Dendritic cell treated with granulocyte-macrophage colony-stimulating factor and Interleukin-4, amounts not matched to agents 40 ng/mL and 50 ng/mL, for 4 days (primary cell): ENCODE measurements around the gene GPI.

ENCODE experiments used
- H3K27ac Mint-ChIP-seq: one replicate; pipeline ENCODE4 v1.8.0; 2022; ENCODE audit warnings: mild to moderate bottlenecking, mixed read lengths
- H3K27me3 Mint-ChIP-seq: one replicate; pipeline ENCODE4 v1.8.0; 2022; ENCODE audit warnings: mild to moderate bottlenecking, mixed read lengths
- H3K36me3 Mint-ChIP-seq: one replicate; pipeline ENCODE4 v1.8.0; 2022; ENCODE audit warnings: low read depth, mixed read lengths
- H3K4me1 Mint-ChIP-seq: one replicate; pipeline ENCODE4 v1.8.0; 2022; ENCODE audit warnings: low read depth, mixed read lengths
- H3K4me3 Mint-ChIP-seq: one replicate; pipeline ENCODE4 v1.8.0; 2022; ENCODE audit warnings: mild to moderate bottlenecking, moderate library complexity, mixed read lengths
- H3K9me3 Mint-ChIP-seq: one replicate; pipeline ENCODE4 v1.8.0; 2022; ENCODE audit warnings: mixed read lengths
- intact Hi-C: fragments of 100-400 bp; cut with micrococcal nuclease; formaldehyde crosslinking; loops from one replicate; pipeline ENCODE4 v1.15.0; 2022

Gene GPI

DNA sequence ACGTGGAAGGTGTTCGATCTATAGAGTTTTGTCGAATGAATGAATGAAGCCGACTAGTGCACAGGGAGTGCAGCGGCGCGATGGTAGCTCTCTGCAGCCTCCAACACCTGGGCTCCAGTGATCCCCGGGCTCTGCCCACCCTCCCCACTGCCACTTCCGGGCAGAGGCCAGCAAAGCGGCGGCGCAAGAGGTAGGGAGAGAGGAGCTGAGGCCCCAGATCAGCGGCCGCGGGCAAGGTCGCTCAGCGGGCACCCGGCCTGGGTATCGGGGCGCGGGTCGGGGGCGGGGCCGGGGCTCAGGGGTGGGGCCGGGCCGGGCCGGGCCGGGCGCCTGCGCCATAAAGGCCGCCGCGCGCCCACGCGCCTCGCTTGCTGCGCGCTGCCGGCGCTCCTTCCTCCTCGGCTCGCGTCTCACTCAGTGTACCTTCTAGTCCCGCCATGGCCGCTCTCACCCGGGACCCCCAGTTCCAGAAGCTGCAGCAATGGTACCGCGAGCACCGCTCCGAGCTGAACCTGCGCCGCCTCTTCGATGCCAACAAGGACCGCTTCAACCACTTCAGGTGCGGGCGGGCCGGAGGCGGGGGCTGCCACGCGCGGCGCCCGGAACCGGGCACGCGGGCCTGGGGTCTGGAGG lies at the start of gene GPI:
Gene GPI, plus strand, starts transcription at position 367 of the 633 bp plus-strand sequence. Its CDS starts 71 bp downstream, at position 438.
- no peaks in the 10 kb centered on the region for H3K9me3 Mint-ChIP-seq
- no peaks in the 10 kb centered on the region for H3K36me3 Mint-ChIP-seq
- peaks cover 52% of the 10 kb centered on the region for H3K4me1 Mint-ChIP-seq
- no peaks in the 10 kb centered on the region for H3K27me3 Mint-ChIP-seq
- peak within 1 kb of the TSS; percentile 95 for H3K4me3 Mint-ChIP-seq
- intact Hi-C loops = loop anchor here (5.0 kb wide), 1 partner anchor 62 kb away; the partner anchor contains the start of gene UBA2
- H3K27ac Mint-ChIP-seq = peak within 1 kb of the TSS; percentile 76

DNA sequence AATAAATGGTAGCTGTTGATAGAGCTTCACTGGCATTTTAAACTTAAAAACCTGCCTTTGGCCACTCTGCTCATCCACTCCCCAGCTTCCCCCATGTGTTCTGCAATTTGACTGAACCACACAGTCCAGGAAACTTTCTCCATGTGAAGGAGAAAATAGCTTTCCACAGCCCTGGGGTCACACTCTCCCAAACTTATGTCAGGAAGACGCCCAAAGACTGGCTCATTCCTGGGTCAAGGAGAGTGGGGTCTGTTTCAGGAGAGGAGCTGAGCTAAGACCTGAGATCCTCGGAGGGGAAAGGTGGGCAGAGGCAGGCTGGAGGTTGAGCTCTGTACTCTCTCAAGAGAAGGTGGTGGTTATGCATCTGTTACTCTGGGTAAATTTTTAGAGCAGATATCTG lies 48.7 kb upstream of the GPI start:
- peaks cover 23% of the 10 kb centered on the region for H3K4me1 Mint-ChIP-seq
- intact Hi-C loops = no loop called here
- peaks cover 10% of the 10 kb centered on the region for H3K36me3 Mint-ChIP-seq
- H3K9me3 Mint-ChIP-seq = no peaks in the 10 kb centered on the region
- H3K27me3 Mint-ChIP-seq = peaks cover 6% of the 10 kb centered on the region
- no peak overlapping the region for H3K27ac Mint-ChIP-seq
- no peak overlapping the region for H3K4me3 Mint-ChIP-seq

DNA sequence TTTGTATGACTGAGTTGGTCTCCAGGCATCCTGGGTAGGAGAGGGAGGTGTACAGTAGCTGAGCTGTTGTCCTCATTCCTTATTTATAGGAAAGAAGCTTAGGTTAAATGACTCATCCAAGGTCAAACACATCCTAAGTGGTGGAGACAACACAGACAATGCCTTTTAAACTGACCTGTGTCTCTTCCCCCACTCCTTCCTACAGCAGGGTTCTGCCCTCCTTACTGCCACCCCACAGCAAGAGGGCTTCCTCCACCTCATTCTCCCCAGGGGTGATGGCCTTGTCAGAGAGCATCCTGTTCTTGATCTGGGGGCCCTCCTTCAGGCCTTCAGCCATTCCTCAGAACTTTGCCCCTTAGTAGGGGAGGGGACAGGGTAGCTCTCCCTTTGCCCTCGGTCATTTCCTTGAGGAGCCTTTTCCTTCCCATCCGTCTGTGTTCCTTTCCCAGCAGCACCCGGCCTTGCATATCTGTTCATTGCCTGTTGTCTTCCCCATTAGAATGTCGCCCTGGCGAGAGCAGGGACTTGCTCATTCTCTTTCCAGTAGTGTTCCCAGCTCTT lies 48.2 kb upstream of the GPI start:
- H3K4me1 Mint-ChIP-seq = peaks cover 23% of the 10 kb centered on the region

DNA sequence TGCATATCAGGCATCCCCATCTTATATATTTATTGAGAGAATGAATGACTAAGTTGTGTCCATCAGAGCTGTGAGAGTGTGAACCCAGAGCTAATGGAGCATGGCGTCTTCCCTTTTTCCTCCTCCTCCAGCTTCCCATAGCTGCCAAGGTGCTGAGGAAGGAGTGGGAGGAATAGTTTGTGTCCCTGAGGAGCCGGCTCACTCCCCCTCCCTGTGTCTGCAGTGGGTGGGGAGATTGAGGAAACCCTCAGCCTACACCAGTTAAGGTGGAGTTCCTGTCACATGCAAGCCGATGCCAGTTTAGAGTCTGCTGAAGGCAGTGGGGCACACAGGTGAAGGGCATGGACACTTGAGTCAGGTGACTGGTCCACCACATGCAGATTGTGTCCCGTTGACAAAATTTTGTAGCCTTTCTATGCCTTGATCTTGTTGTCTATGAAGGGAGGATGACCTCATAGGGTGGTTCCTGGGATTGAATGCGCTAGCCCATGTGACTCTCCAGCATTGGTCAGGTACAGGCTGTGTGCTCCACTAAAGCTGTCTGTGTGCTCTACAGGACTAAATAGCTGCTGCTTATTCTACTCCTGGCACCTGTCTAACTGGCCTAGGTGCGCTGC lies 47.6 kb upstream of the GPI start:
- H3K36me3 Mint-ChIP-seq = peaks cover 10% of the 10 kb centered on the region
- H3K4me1 Mint-ChIP-seq = peaks cover 23% of the 10 kb centered on the region
- H3K4me3 Mint-ChIP-seq = no peak overlapping the region
- intact Hi-C loops = no loop called here
- peaks cover 6% of the 10 kb centered on the region for H3K27me3 Mint-ChIP-seq
- no peak overlapping the region for H3K27ac Mint-ChIP-seq
- H3K9me3 Mint-ChIP-seq = no peaks in the 10 kb centered on the region

More for the DNA sequence above, 48.2 kb upstream of the GPI start:
- intact Hi-C loops = no loop called here
- no peak overlapping the region for H3K4me3 Mint-ChIP-seq
- H3K27ac Mint-ChIP-seq = no peak overlapping the region
- H3K36me3 Mint-ChIP-seq = peaks cover 10% of the 10 kb centered on the region
- no peaks in the 10 kb centered on the region for H3K9me3 Mint-ChIP-seq
- H3K27me3 Mint-ChIP-seq = peaks cover 6% of the 10 kb centered on the region

DNA sequence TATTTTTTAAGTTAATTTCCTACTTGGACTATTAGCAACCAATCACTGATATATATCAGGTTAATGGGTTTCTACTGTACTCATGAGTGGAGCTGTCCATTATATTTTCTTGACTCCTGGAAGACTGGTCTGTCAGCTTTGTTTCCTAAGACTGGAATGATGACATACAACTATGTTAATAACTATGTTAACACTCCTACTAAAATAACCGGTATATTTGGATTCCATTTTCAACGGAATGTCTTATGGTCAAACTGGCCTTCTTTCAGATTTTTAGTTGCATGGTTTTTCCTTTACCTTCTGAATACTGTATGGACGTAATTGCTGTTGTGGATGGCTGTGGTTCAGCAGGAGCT lies 45.8 kb upstream of the GPI start:
- Mint-ChIP-seq H3K36me3 (peaks cover 20% of the 10 kb centered on the region), H3K9me3 (no peaks in the 10 kb centered on the region), H3K27ac (no peak overlapping the region), H3K27me3 (peaks cover 4% of the 10 kb centered on the region), H3K4me3 (no peak overlapping the region), H3K4me1 (peaks cover 19% of the 10 kb centered on the region)
- intact Hi-C loops = no loop called here

DNA sequence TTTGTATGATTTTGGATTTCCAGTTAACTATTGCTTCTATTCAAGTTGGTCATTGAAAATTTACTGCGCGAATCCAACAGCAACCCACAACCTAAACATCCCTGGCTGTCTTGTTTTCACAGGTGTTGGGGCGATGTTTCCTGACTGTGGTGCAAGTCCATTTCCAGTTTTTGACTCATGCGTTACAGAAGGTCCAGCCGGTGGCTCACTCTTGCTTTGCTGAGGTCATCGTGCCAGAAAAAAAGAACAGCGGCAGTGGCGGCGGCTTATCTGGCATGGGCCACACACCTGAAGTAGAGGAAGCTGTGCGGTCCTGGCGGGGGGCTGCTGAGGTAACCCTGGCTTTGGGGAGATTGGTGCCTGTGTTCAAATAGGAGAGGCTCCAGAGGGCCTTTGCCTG lies 45.2 kb upstream of the GPI start:
- H3K4me1 Mint-ChIP-seq = peaks cover 16% of the 10 kb centered on the region
- intact Hi-C loops = no loop called here
- no peak overlapping the region for H3K27ac Mint-ChIP-seq
- peaks cover 4% of the 10 kb centered on the region for H3K27me3 Mint-ChIP-seq
- H3K4me3 Mint-ChIP-seq = no peak overlapping the region
- H3K36me3 Mint-ChIP-seq = peaks cover 21% of the 10 kb centered on the region
- no peaks in the 10 kb centered on the region for H3K9me3 Mint-ChIP-seq

DNA sequence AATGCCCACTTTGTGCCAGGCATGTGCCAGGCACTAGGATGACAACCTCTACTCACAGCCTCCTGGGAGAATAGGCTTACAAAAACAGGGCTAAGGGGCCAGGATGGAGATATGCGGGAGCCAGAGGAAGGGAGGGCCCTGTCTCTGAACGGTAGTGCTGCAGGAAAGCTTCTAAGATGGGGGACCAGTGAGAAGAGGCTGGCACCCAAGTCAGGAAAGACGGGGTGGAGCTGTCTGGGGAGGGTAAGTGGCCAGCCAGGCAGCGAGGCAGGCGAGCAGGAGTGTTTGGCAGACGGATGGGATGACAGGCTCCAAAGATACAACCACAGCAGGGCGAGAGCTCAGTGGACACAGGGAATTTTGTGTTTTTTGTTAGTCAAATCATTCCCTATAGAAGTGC lies 44.7 kb upstream of the GPI start:
- intact Hi-C loops = no loop called here
- Mint-ChIP-seq H3K4me3 (no peak overlapping the region), H3K36me3 (peaks cover 26% of the 10 kb centered on the region), H3K27ac (no peak overlapping the region), H3K27me3 (peaks cover 4% of the 10 kb centered on the region), H3K9me3 (no peaks in the 10 kb centered on the region), H3K4me1 (peaks cover 11% of the 10 kb centered on the region)

DNA sequence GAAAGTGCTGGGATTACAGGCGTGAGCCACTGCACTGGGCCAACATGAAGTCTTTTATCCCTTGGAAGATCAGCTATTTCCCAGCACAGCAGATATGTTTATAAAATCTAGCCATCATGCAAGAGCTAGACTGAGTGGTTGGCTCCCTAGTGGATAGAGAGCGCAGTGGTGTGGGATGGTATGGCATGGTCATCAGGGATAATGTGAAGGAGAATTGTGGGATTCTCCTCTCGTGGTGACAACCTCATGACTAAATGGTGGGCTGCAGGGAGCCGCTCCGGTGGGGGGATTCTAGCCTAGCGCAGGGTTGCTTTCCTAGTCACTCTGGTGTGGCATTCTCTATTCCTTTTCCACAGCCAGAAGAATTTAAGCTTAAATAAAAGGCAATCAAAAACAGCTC lies 43.3 kb upstream of the GPI start:
- Mint-ChIP-seq H3K4me1 (peaks cover 9% of the 10 kb centered on the region), H3K36me3 (peaks cover 34% of the 10 kb centered on the region), H3K9me3 (no peaks in the 10 kb centered on the region), H3K4me3 (no peak overlapping the region), H3K27ac (no peak overlapping the region), H3K27me3 (peaks cover 4% of the 10 kb centered on the region)
- intact Hi-C loops = no loop called here

DNA sequence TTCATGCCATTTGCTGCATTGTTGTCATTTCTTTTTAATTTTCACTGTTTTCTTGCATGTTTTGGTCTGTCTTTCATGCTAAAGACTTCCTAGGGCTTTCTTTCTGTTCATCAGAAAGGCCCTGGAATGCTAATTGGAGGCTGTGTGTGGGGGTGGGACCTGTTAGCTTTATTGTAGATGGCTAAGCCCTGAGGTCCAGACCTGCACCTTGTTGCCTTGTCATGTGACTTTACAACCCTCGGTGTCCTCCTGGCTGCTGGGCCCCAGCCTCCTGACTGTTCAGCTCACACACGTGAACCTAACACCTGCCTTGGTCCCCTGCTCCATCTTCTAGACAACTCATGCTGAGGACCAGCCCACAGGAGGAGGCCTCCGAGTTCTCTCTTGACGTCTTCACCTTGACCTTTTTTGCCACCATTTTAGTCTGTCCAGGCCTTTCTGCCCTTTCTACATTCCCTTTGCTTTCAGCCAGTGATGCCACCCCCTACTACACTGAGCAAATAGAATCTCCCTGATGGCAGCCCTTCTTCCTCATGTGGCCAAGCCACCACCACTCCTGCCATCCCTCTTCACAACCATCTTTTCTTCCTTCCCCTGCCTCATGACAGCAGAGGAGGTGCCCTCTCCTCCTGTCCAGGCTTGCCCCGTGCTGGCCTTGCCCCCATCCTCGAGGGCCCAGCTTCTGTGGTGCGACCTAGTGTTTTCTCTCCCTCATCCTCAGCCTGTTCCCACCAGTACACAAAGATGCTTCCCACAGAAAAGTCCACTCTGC lies 41.4 kb upstream of the GPI start:
- H3K36me3 Mint-ChIP-seq = peaks cover 50% of the 10 kb centered on the region
- no peak overlapping the region for H3K4me3 Mint-ChIP-seq
- intact Hi-C loops = no loop called here
- no peaks in the 10 kb centered on the region for H3K27me3 Mint-ChIP-seq
- H3K4me1 Mint-ChIP-seq = no peaks in the 10 kb centered on the region
- no peak overlapping the region for H3K27ac Mint-ChIP-seq
- H3K9me3 Mint-ChIP-seq = no peaks in the 10 kb centered on the region

DNA sequence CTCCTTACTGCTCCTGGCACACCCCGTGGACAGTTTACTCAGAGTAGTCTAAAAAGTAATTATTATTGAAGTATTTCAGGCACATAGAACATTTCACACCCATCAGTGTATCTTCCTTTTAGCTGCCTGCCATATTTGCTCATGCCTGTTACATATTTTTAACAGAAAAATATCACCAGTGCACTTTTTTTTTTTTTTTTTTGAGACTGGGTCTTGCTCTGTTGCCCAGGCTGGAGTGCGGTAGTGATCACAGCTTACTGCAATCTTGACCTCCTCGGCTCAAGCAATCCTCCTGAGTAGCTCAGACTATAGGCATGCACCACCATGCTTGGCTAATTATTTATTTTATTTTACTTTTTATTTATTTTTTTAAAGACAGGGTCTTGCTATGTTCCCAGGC lies 40.7 kb upstream of the GPI start:
- Mint-ChIP-seq H3K4me3 (no peak overlapping the region), H3K9me3 (no peaks in the 10 kb centered on the region), H3K4me1 (no peaks in the 10 kb centered on the region), H3K36me3 (peaks cover 55% of the 10 kb centered on the region), H3K27me3 (no peaks in the 10 kb centered on the region), H3K27ac (no peak overlapping the region)
- intact Hi-C loops = no loop called here

DNA sequence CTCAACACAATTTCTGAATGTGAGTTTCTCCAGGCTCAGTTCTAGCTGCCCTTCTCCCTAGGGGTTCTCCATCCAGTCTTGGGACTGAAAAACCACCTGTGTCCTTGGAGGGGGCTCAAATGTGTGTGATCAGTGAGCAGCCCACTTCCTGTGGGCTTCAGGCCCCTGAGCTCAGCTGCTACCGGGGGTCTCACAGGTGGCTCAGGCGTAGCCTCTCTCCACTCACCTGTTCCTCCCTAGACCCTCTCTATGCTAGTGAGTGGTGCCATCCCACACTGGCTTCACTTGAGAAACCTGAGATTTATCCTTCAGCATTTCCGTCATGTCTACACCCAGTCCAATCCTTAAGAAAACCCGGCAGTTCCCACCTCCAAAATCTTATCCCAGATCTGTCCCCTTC lies 39.8 kb upstream of the GPI start:
- H3K27me3 Mint-ChIP-seq = no peaks in the 10 kb centered on the region
- no peak overlapping the region for H3K4me3 Mint-ChIP-seq
- no peaks in the 10 kb centered on the region for H3K4me1 Mint-ChIP-seq
- H3K36me3 Mint-ChIP-seq = peaks cover 56% of the 10 kb centered on the region
- intact Hi-C loops = no loop called here
- no peak overlapping the region for H3K27ac Mint-ChIP-seq
- no peaks in the 10 kb centered on the region for H3K9me3 Mint-ChIP-seq

DNA sequence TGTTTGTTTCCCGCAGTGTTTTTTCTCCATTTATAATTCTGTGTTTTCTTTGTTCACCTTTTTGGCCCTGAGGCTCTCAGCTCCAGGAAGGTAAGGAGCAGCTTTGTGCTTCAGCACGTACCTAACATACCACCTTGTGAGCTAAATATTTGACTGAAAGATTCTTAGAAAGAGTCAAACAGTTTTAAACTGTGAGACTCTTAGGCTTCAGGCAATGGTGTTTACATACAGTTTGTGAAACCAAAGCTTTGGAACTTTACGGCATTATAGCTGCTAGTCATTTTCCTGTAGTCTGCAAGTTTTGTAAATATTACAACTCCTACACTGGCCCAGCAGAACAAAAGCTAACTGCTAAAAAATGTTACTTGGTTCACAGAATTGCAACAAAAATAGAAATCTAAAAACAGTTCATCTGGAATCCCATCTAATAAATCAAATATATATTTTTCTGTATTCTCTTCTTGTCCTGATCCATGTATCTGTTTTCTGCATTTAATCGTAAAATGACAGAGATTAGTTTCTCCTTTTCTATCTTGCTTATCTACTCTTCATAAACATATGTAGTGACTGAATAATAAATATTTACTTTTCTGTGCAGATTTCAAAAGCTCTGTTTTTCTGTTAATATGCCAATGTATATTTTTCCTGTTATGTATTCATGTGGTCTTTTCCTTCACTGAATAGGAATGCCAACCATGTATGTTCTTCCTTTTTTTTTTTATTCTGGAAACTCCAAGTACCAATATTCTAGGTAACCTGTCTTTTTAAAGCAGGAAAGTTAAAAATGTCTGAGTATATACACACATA lies 38.8 kb upstream of the GPI start:
- Mint-ChIP-seq H3K9me3 (no peaks in the 10 kb centered on the region), H3K27me3 (no peaks in the 10 kb centered on the region), H3K4me3 (no peak overlapping the region), H3K36me3 (peaks cover 63% of the 10 kb centered on the region), H3K4me1 (no peaks in the 10 kb centered on the region), H3K27ac (no peak overlapping the region)
- intact Hi-C loops = no loop called here

DNA sequence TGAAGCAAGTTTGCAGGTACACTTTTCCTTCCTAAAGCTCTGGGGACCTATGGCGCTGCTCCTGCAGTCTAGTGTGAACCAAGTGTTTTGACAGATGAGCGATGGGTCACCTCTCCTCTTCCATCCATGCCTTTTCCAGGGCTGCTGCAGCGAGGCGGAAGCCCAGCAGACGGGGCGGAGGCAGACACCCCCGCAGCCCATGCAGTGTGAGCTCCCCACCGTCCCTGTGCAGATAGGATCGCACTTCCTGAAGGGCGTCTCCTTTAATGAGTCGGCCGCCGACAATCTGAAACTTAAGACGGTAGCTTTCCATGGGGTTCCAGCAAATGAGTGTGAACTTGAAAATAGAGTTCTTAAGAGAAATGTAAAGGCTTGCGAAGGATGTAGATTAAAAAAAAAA lies 37.1 kb upstream of the GPI start:
- peaks cover 75% of the 10 kb centered on the region for H3K36me3 Mint-ChIP-seq
- H3K4me3 Mint-ChIP-seq = no peak overlapping the region
- H3K27me3 Mint-ChIP-seq = no peaks in the 10 kb centered on the region
- H3K27ac Mint-ChIP-seq = no peak overlapping the region
- no peaks in the 10 kb centered on the region for H3K4me1 Mint-ChIP-seq
- H3K9me3 Mint-ChIP-seq = no peaks in the 10 kb centered on the region
- intact Hi-C loops = no loop called here
